ENCODE measurements around the gene PRKAG2.
"Not testable (repeated sequence)": the region's sequence is repeated elsewhere in the genome, so short reads cannot be mapped to it uniquely, and the experiment has no call there.

Gene PRKAG2

GRCh38 chr7:151758622-151759540, 118.0 kb downstream of the PRKAG2 start:
- DNase-seq, result no peak

- no peak for DNase-seq
Observed at GRCh38 chr7:151757274-151757673, 119.6 kb downstream of the PRKAG2 start.

- DNase-seq, result no peak
Observed at GRCh38 chr7:151756866-151757265, 120.0 kb downstream of the PRKAG2 start.

GRCh38 chr7:151756076-151756731, 120.7 kb downstream of the PRKAG2 start:
- DNase-seq, result peak; percentile 9

GRCh38 chr7:151755131-151755801, 121.6 kb downstream of the PRKAG2 start:
- no peak for DNase-seq

- no peak for DNase-seq
Observed at GRCh38 chr7:151754688-151755130, 122.2 kb downstream of the PRKAG2 start.

- no peak for DNase-seq
Observed at GRCh38 chr7:151754142-151754590, 122.7 kb downstream of the PRKAG2 start.

GRCh38 chr7:151752816-151753595, 123.9 kb downstream of the PRKAG2 start:
- no peak for DNase-seq

- DNase-seq, result no peak
Observed at GRCh38 chr7:151752037-151752436, 124.9 kb downstream of the PRKAG2 start.

- no peak for DNase-seq
Observed at GRCh38 chr7:151748733-151749132, 128.2 kb downstream of the PRKAG2 start.

- DNase-seq, result not testable (repeated sequence)
Observed at GRCh38 chr7:151748021-151748420, 128.9 kb downstream of the PRKAG2 start.

GRCh38 chr7:151745706-151746105, 131.2 kb downstream of the PRKAG2 start:
- no peak for DNase-seq

GRCh38 chr7:151744656-151745638, 132.0 kb downstream of the PRKAG2 start:
- no peak for DNase-seq

GRCh38 chr7:151744051-151744580, 132.8 kb downstream of the PRKAG2 start:
- no peak for DNase-seq

- no peak for DNase-seq
Observed at GRCh38 chr7:151743481-151743983, 133.4 kb downstream of the PRKAG2 start.

- no peak for DNase-seq
Observed at GRCh38 chr7:151742713-151743480, 134.0 kb downstream of the PRKAG2 start.

- DNase-seq, result no peak
Observed at GRCh38 chr7:151741585-151741984, 135.3 kb downstream of the PRKAG2 start.

- no peak for DNase-seq
Observed at GRCh38 chr7:151740081-151740851, 136.6 kb downstream of the PRKAG2 start.

- DNase-seq, result no peak
Observed at GRCh38 chr7:151738925-151739324, 138.0 kb downstream of the PRKAG2 start.

All from SIG-M5 (cell line).